Measurements from ENCODE around the gene DCHS2.

DCHS2 gene

DNA sequence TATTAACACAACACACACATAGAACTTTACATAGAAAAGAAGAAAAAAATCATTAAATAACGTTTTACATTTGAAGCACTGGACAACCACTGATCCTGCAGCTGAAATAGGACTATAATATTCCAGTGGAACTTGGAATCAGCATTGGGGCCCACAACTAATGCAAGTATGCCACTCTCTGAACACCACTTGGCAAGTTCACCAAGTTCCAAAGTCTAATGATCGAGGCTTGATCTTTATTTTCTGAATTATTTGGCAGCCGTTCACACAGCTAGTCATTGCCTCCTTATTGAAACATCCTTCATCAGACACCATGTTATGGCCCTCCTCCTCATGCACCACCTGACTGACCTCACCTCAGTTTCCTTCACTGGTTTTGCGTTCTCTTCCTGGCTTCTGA lies 107.6 kb downstream of the DCHS2 start:
- peaks cover 9% of the 10 kb centered on the region for H3K27me3 ChIP-seq (replicated peaks; ENCODE audit: control insufficient read depth, insufficient read depth, low read length)
- no peak overlapping the region for H3K9ac ChIP-seq (ENCODE audit: low read length)
- H3K4me3 ChIP-seq (ENCODE audit: low read length): no peak overlapping the region
- no peaks in the 10 kb centered on the region for H3K36me3 ChIP-seq (ENCODE audit: control insufficient read depth, insufficient read depth, low read length, severe bottlenecking)
- H3K9me3 ChIP-seq (ENCODE audit: control insufficient read depth, low read length): peaks cover 4% of the 10 kb centered on the region
- no peak for DNase-seq (ENCODE audit: low read depth)
- no peaks in the 10 kb centered on the region for H3K4me1 ChIP-seq (ENCODE audit: control insufficient read depth, insufficient read depth, low read length)

DNA sequence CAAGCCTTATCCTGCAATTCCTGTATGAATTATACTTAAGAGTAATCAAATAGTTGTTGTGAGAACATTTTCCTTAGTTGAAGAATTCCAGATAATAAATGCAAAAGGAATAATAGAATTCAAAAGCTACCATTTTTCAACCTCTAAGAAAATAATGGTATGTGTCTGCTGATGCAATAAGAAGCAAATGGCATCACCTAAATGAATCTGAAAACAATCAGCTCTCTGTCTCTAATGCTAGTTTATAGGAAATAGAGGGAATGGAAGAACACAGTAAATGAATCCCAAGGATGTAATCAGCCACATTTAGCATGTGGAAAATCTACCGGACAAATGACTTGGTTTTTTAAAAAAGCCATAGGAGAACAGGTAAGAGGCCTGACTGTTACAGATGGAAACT lies 115.1 kb downstream of the DCHS2 start:
- no peak overlapping the region for H3K4me3 ChIP-seq (ENCODE audit: low read length)
- DNase-seq (ENCODE audit: low read depth): no peak
- H3K9ac ChIP-seq (ENCODE audit: low read length): no peak overlapping the region
- H3K27me3 ChIP-seq (replicated peaks; ENCODE audit: control insufficient read depth, insufficient read depth, low read length): peaks cover 12% of the 10 kb centered on the region
- no peaks in the 10 kb centered on the region for H3K4me1 ChIP-seq (ENCODE audit: control insufficient read depth, insufficient read depth, low read length)
- peaks cover 8% of the 10 kb centered on the region for H3K9me3 ChIP-seq (ENCODE audit: control insufficient read depth, low read length)
- no peaks in the 10 kb centered on the region for H3K36me3 ChIP-seq (ENCODE audit: control insufficient read depth, insufficient read depth, low read length, severe bottlenecking)

DNA sequence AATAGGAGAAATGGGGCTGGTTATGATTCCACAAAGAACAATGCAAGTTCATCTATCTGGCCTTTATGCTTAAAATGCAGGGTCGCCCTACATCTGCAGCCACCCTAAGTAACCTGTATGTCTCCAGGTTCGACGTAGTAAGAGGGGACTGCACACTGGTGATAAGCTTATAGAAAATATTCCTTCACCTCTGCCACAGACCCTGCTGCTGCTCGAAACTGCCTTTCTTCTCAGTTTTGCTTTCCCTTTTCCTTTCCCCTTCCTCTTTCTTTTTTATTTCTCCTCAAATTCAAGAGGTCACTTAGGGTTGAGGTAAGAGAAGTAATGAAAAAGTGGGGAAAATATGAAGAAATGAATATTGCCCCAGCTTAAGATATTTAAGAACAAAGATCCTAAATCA lies 123.5 kb downstream of the DCHS2 start:
- no peak overlapping the region for H3K9ac ChIP-seq (ENCODE audit: low read length)
- no peaks in the 10 kb centered on the region for H3K9me3 ChIP-seq (ENCODE audit: control insufficient read depth, low read length)
- DNase-seq (ENCODE audit: low read depth): no peak
- H3K27me3 ChIP-seq (replicated peaks; ENCODE audit: control insufficient read depth, insufficient read depth, low read length): peaks cover 10% of the 10 kb centered on the region
- no peaks in the 10 kb centered on the region for H3K36me3 ChIP-seq (ENCODE audit: control insufficient read depth, insufficient read depth, low read length, severe bottlenecking)
- H3K4me1 ChIP-seq (ENCODE audit: control insufficient read depth, insufficient read depth, low read length): peaks cover 21% of the 10 kb centered on the region
- H3K4me3 ChIP-seq (ENCODE audit: low read length): no peak overlapping the region

DNA sequence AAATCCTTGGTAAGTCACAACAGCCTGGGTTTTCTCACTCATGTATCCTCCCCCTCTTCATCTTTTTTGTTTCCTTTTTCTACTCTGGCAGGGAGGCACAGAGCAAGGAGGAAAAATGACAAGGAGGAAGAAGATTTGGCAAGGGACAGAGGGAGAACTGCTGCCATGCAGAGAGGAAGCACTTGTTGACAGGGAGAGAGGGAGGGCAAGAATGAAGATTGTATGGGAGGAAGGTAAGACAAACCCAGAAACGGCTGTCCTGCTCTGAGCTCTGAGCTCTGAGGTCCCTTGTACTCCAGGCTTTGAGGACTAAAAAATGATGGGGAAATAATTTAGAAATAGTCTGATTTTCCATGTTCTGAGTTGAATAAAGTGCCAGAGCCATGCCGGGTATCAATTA lies 123.9 kb downstream of the DCHS2 start:
- H3K36me3 ChIP-seq (ENCODE audit: control insufficient read depth, insufficient read depth, low read length, severe bottlenecking): no peaks in the 10 kb centered on the region

DNA sequence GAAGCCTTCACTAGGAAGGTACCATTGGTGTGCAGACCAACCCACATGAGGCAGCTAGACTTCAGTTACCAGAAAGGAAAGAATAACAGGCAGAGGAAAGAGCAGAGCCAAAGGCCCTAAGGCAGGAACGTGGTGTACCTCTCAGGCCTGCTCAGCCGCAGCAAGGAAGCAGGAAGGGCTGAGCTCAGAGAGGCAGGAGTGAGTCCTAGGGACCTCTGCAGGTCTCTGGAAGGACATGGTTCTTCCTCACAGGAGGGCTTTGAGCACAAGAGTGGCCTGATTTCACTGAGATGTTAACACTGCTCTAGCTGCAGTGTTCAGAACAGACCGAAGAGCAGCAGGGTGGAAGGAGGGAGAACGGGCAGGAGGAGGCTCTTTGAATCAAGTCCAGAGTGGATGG lies 124.6 kb downstream of the DCHS2 start:
- DNase-seq (ENCODE audit: low read depth): peak; percentile 10
- Histone ChIP-seq H3K27me3 (replicated peaks; ENCODE audit: control insufficient read depth, insufficient read depth, low read length) (peaks cover 10% of the 10 kb centered on the region), H3K9ac (ENCODE audit: low read length) (no peak overlapping the region), H3K9me3 (ENCODE audit: control insufficient read depth, low read length) (no peaks in the 10 kb centered on the region), H3K4me3 (ENCODE audit: low read length) (no peak overlapping the region), H3K36me3 (ENCODE audit: control insufficient read depth, insufficient read depth, low read length, severe bottlenecking) (no peaks in the 10 kb centered on the region), H3K4me1 (ENCODE audit: control insufficient read depth, insufficient read depth, low read length) (peaks cover 25% of the 10 kb centered on the region)

More for the DNA sequence above, 123.9 kb downstream of the DCHS2 start:
- no peak overlapping the region for H3K9ac ChIP-seq (ENCODE audit: low read length)
- no peak overlapping the region for H3K4me3 ChIP-seq (ENCODE audit: low read length)
- DNase-seq (ENCODE audit: low read depth): no peak
- peaks cover 25% of the 10 kb centered on the region for H3K4me1 ChIP-seq (ENCODE audit: control insufficient read depth, insufficient read depth, low read length)
- H3K27me3 ChIP-seq (replicated peaks; ENCODE audit: control insufficient read depth, insufficient read depth, low read length): peaks cover 10% of the 10 kb centered on the region
- H3K9me3 ChIP-seq (ENCODE audit: control insufficient read depth, low read length): no peaks in the 10 kb centered on the region

DNA sequence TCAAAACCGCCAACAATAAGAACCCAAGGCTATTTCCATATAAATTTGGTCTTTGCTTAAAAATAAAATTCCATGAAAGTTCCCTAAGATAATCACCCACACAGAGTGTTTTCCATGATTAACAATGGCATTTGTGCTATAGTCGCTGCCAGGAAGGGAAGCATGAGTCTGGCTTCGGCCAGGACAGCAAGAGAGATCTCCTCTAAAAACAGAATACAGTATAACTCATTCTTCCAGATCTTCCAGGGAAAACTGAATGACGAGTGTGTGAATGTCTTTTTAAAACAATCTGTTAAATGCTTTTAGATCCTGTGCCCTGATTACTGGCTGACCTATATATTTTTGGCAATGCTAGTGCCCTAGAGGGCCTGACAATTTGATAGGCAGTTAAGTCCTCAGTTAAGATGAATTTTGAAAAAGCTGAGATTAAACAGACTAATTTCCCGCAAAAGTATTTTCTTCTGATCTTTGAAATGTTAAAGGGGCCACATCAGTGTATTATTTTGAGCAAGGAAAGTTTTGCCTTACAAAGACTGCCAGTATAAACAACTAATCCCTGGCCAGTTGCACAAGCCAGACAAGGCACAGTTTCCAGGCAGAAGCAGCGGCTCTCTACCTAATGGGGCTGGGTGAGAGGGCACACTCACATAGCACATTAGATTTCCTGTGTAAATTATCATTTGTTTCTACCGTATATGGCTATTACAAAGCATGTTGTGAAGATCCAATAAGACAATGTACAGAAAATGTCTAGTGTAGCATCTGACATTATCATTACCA lies 127.3 kb downstream of the DCHS2 start:
- Histone ChIP-seq H3K36me3 (ENCODE audit: control insufficient read depth, insufficient read depth, low read length, severe bottlenecking) (no peaks in the 10 kb centered on the region), H3K4me1 (ENCODE audit: control insufficient read depth, insufficient read depth, low read length) (peaks cover 25% of the 10 kb centered on the region), H3K4me3 (ENCODE audit: low read length) (peak overlapping the region; percentile 30), H3K9ac (ENCODE audit: low read length) (peak overlapping the region; percentile 12), H3K9me3 (ENCODE audit: control insufficient read depth, low read length) (no peaks in the 10 kb centered on the region), H3K27me3 (replicated peaks; ENCODE audit: control insufficient read depth, insufficient read depth, low read length) (no peaks in the 10 kb centered on the region)
- peak; percentile 43 for DNase-seq (ENCODE audit: low read depth)

DNA sequence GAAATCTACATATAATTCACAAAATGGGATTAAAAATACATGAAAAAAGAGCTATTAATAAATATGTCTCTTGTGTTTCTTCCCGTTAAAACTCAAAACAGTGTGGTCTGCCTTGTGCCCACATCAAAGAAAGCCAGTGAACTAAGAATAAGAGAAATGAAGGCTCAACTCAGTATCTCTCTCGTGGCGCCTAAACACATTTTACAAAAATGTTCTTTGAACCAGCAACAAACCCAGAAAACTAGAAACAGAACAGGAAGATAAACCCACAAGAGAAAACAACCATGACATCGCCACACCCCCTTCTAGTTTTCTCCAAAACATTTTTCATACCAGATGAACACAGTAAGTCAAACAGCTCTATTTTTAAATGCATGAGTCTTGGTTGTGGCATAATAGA lies 130.1 kb downstream of the DCHS2 start:
- Histone ChIP-seq H3K9ac (ENCODE audit: low read length) (no peak overlapping the region), H3K36me3 (ENCODE audit: control insufficient read depth, insufficient read depth, low read length, severe bottlenecking) (no peaks in the 10 kb centered on the region)

DNA sequence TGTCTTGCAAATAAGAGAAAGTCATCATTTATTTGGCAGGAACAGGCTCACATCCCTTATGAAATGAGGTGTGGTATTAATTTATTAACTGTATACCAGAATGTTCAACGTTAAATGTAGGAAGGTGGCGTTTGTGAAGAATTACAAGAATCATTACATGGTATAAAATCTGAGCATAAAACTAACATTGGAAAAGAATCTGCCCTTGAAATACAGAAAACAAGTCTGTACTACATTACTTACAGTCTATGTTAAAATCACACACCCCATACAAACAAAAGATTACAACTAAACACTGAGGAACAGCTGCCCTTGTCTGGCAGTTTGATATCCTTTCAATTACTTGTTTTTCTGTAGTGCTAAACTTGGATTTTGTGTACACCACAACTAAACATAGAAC lies 131.1 kb downstream of the DCHS2 start:
- DNase-seq (ENCODE audit: low read depth): no peak
- Histone ChIP-seq H3K9me3 (ENCODE audit: control insufficient read depth, low read length) (no peaks in the 10 kb centered on the region), H3K4me1 (ENCODE audit: control insufficient read depth, insufficient read depth, low read length) (peaks cover 25% of the 10 kb centered on the region), H3K36me3 (ENCODE audit: control insufficient read depth, insufficient read depth, low read length, severe bottlenecking) (no peaks in the 10 kb centered on the region), H3K4me3 (ENCODE audit: low read length) (no peak overlapping the region), H3K9ac (ENCODE audit: low read length) (no peak overlapping the region), H3K27me3 (replicated peaks; ENCODE audit: control insufficient read depth, insufficient read depth, low read length) (no peaks in the 10 kb centered on the region)

More for the DNA sequence above, 130.1 kb downstream of the DCHS2 start:
- Histone ChIP-seq H3K4me1 (ENCODE audit: control insufficient read depth, insufficient read depth, low read length) (peaks cover 25% of the 10 kb centered on the region), H3K27me3 (replicated peaks; ENCODE audit: control insufficient read depth, insufficient read depth, low read length) (no peaks in the 10 kb centered on the region), H3K4me3 (ENCODE audit: low read length) (no peak overlapping the region), H3K9me3 (ENCODE audit: control insufficient read depth, low read length) (no peaks in the 10 kb centered on the region)
- no peak for DNase-seq (ENCODE audit: low read depth)

DNA sequence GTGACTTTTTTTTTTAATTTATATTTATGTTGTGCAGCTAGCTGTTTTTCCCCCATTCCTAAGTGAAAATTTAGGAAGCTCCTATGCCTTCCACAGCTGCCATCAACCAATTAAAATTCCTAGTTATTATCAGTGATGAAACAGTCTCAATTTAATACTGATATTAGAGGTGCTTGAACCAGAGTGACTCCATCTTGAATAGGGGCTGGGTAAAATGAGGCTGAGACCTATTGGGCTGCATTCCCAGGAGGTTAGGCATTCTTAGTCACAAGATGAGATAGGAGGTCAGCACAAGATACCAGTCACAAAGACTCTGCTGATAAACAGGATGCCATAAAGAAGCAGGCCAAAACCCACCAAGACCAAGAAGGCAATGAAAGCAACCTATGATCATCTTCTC lies 136.7 kb downstream of the DCHS2 start:
- Histone ChIP-seq H3K4me3 (ENCODE audit: low read length) (no peak overlapping the region), H3K27me3 (replicated peaks; ENCODE audit: control insufficient read depth, insufficient read depth, low read length) (peaks cover 3% of the 10 kb centered on the region), H3K9me3 (ENCODE audit: control insufficient read depth, low read length) (no peaks in the 10 kb centered on the region), H3K9ac (ENCODE audit: low read length) (no peak overlapping the region), H3K36me3 (ENCODE audit: control insufficient read depth, insufficient read depth, low read length, severe bottlenecking) (no peaks in the 10 kb centered on the region), H3K4me1 (ENCODE audit: control insufficient read depth, insufficient read depth, low read length) (no peaks in the 10 kb centered on the region)
- DNase-seq (ENCODE audit: low read depth): no peak

DNA sequence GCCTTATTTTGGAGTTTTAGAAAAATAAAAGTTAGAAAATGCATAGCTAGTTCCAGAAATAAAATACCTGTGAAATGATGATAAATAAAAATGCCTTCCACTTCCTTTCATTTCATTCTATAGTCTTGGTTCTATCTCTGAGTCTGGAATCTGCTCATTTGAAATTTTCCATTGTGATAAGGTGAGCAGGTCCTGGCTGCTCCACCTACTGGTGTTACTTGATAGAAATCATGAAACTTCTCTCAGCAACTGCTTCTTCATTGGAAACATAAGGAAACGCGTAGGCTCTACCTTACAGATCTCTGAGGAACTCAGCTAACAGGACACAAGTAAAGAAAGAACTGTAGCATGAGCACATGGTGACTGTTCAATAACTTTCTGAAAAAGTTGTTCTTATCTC lies 141.8 kb downstream of the DCHS2 start:
- Histone ChIP-seq H3K9me3 (ENCODE audit: control insufficient read depth, low read length) (no peaks in the 10 kb centered on the region), H3K27me3 (replicated peaks; ENCODE audit: control insufficient read depth, insufficient read depth, low read length) (peaks cover 13% of the 10 kb centered on the region), H3K4me1 (ENCODE audit: control insufficient read depth, insufficient read depth, low read length) (no peaks in the 10 kb centered on the region), H3K9ac (ENCODE audit: low read length) (no peak overlapping the region), H3K36me3 (ENCODE audit: control insufficient read depth, insufficient read depth, low read length, severe bottlenecking) (no peaks in the 10 kb centered on the region), H3K4me3 (ENCODE audit: low read length) (no peak overlapping the region)
- DNase-seq (ENCODE audit: low read depth): peak; percentile 21

DNA sequence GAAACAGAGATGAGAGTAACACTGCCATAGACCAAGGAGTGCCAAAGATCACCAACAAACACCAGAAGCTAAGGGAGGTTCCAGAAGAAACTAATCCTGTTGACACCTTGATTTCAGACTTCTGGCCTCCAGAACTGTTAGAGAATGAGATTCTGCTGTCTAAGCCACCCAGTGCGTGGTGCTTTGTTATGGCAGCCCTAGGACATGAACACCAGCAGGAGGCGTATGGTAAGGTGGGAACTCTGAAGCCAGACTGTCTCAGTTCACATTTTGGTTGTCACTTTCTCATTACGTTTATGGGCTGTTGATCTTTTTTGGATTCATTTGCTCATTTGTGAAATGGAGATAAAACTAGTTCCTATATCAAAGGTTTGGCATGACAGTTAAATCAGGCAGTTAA lies 142.9 kb downstream of the DCHS2 start:
- peaks cover 13% of the 10 kb centered on the region for H3K27me3 ChIP-seq (replicated peaks; ENCODE audit: control insufficient read depth, insufficient read depth, low read length)
- H3K36me3 ChIP-seq (ENCODE audit: control insufficient read depth, insufficient read depth, low read length, severe bottlenecking): no peaks in the 10 kb centered on the region
- peaks cover 8% of the 10 kb centered on the region for H3K4me1 ChIP-seq (ENCODE audit: control insufficient read depth, insufficient read depth, low read length)
- no peak overlapping the region for H3K9ac ChIP-seq (ENCODE audit: low read length)
- H3K9me3 ChIP-seq (ENCODE audit: control insufficient read depth, low read length): no peaks in the 10 kb centered on the region
- H3K4me3 ChIP-seq (ENCODE audit: low read length): no peak overlapping the region
- no peak for DNase-seq (ENCODE audit: low read depth)

DNA sequence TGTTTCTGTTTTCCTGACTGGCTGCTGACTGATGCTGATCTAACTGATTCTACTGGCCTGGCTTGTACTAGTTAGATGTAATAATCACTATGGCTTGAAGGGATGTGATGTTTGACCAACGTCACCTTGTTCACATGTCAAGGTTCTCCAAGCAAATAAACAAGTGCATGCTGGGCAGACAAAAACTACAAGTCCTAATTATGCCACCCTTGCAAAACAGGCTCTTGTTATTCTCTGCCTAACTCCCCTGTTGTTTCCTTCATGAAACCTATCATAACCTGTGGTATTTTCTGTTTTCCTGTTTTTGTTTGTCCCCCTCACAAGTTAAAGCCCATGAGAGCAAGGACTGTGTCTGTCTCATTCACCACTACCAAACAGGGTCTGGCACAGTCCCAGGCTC lies 146.2 kb downstream of the DCHS2 start:
- H3K9ac ChIP-seq (ENCODE audit: low read length): no peak overlapping the region

More for the DNA sequence above, 146.2 kb downstream of the DCHS2 start:
- no peak overlapping the region for H3K4me3 ChIP-seq (ENCODE audit: low read length)
- H3K27me3 ChIP-seq (replicated peaks; ENCODE audit: control insufficient read depth, insufficient read depth, low read length): peaks cover 10% of the 10 kb centered on the region
- no peaks in the 10 kb centered on the region for H3K9me3 ChIP-seq (ENCODE audit: control insufficient read depth, low read length)
- H3K36me3 ChIP-seq (ENCODE audit: control insufficient read depth, insufficient read depth, low read length, severe bottlenecking): no peaks in the 10 kb centered on the region
- DNase-seq (ENCODE audit: low read depth): no peak
- peaks cover 13% of the 10 kb centered on the region for H3K4me1 ChIP-seq (ENCODE audit: control insufficient read depth, insufficient read depth, low read length)
